Measurements from ENCODE around the gene PODN. TPM values are rescaled to one million over a fixed set of nuclear protein-coding genes. Genes with fewer than 3 reads are reported as not detected.

PODN gene
- total RNA-seq, 2 donors from 2014 or later, result 155 to 285 TPM

DNA sequence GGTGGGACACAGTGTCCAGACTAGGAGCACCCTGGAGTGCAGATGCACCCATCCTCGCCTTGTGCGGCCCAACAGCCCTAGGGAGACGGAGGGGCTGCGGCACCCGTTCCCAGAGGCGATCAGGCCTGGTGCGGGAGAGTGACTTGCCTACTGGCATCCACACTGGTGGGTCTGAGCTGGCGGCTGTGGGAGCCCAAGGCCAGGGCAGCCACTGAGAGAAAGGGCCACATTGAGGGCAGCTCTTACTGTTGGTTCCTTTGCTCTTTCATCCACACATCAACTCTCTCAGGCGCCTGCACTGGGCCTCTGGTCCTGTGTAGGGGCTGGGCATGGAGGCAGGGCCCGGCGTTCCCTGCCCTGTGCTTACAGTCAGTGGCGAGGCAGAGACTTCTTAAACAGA, 8.6 kb downstream of the PODN start:
- DNase-seq (ENCODE audit: low spot score), result peak; percentile 72
- intact Hi-C loops (cut with DNase I), result no loop called here

DNA sequence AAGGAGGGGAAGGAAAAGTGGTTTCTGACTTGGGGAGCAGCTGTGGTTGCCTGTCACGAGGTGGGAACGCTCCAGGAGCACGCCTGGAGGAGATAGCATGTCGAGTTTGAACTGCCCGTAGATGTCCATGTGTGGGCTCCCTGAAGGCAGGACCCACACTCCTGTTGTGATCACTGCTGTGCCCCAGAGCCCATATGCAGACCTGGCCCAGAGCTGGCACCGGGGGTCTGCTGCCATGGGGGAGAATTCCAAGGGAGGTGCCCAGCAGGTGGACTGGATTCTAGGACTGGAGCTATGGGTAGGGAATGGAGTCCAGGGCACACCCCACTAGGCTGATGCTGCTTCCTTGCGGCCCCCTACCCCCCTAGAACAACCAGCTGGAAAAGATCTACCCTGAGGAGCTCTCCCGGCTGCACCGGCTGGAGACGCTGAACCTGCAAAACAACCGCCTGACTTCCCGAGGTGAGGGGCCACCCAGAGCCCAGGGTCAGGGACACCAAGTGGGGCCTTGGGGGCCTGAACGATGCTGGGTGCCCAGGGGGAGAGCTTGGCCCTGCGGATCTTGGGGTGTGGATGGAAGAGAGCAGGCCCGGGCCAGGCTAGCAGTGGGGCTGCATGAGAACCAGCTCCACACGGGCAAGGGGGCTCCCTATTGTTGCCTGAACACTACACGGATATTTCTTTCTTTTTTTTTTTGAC, 9.3 kb downstream of the PODN start:
- intact Hi-C loops (cut with DNase I), result no loop called here

DNA sequence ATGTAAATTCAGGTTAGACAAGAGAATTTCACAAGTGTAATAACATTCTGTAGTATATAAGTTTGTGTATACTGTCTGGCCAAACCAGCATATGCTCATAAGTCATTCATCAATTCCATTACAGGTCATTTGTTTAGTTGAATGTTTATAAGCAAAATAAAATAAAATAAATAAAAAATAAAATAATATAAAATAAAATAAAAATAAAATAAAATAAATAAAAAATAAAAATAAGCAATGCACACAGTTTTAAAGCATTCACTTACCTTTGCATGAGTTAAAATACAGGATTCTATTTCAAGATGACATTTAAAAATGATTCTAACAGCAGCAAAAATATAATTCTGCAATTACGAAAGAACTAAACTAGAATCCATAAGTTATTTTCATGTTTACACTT, 9.9 kb downstream of the PODN start:
- no peak for DNase-seq (ENCODE audit: low spot score)
- intact Hi-C loops (cut with DNase I), result no loop called here

More for the DNA sequence above, 9.3 kb downstream of the PODN start:
- peak; percentile 78 for DNase-seq (ENCODE audit: low spot score)

DNA sequence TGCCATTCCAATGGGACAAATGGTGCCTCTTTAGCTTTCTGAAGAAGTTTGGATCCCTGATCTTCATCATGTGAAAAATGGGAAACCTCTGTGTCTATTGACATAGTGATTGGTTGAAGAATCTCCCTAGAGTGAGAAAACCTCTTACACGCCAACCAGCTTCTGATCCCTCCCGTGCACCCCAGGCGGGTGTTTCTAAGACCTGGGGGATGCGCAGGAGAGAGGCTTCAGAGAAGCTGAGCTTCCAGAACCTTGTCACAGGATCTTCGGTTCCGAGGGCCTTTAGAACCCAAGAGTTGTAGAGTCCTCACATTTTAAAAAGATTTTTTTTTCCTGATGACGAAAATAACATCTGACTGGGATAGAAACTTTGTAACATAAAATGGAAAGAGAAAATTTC, 11.3 kb downstream of the PODN start:
- intact Hi-C loops (cut with DNase I), result no loop called here
- DNase-seq (ENCODE audit: low spot score), result no peak

DNA sequence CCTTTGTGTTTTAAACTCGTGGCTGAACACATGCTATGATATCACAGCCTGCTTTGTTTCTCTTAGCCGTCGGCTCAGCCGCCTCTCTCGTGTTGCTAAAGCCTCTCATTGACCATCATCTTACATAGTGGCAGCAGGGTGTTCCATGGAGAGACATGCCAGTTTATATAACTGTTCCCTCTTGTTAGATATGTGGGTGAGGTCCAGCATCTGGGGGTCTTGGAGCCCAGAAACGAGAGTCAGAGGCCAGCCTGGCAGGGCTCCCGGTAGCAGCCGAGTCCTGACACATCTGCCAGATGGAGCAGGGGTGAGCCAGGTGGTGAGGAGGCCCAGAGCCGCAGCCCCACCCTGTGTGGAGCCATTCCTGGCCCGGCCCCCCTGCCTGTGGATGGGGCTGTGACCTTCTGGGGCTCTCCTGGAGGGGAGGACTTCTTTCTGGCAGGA, 11.9 kb downstream of the PODN start:
- intact Hi-C loops (cut with DNase I), result no loop called here
- peak; percentile 83 for DNase-seq (ENCODE audit: low spot score)

DNA sequence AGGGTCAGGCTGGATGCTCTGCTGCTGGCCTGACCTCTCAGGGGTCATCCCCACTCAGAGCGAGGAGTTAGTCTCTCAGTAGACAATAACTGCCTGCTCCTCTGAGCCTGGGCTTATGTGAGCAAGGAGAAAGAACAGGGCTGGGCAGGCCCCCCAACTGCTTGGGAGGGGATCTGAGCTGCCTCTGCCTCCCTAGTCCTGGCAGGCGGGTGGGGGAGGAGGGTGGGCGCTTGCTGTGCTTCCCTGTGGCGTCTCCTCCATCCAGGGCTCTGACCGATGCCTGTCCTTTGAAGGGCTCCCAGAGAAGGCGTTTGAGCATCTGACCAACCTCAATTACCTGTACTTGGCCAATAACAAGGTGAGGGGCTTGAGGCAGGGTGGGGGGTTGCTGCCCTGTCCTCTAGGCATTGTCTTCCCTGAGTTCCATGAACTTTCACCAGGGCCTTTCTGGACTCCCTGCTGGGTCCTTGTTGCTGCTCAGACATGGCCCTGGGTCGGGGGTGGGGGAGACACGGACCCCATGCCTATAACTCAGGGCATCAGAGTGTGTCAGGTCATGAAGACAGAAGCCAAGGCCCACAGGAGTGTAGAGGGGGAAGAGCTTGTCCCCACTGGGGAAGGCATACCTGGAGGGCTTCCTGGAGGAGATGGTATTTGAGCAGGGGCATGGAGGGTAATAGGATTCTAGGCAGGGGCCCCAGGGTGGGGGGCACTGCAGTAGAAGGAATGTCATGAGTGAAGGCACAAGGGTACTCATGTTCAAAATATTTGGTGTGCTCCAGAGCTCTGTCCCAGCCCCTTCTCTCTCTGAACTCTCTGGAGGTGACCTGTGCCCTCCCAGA, 12.5 kb downstream of the PODN start:
- intact Hi-C loops (cut with DNase I), result no loop called here
- peak; percentile 42 for DNase-seq (ENCODE audit: low spot score)

DNA sequence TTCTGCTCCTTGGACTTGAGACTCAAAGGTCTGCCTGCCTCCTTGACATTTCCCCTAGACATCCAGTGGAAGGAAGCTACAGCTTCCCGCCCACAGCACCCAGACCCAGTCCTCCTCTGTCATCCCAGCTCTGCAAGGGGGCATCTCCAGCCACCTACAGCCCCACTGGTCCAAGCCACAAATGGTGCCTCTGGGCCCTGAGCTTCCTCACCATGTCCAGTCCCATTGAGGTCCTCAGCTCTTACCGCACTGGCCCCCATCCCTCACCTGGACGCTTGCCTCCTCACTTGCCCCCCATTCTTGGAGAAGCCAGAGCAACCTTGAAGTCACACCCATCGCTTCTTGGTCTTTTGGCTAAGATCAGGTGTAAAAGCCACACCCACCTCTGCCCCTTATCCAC, 13.2 kb downstream of the PODN start:
- intact Hi-C loops (cut with DNase I), result no loop called here
- peak; percentile 54 for DNase-seq (ENCODE audit: low spot score)

DNA sequence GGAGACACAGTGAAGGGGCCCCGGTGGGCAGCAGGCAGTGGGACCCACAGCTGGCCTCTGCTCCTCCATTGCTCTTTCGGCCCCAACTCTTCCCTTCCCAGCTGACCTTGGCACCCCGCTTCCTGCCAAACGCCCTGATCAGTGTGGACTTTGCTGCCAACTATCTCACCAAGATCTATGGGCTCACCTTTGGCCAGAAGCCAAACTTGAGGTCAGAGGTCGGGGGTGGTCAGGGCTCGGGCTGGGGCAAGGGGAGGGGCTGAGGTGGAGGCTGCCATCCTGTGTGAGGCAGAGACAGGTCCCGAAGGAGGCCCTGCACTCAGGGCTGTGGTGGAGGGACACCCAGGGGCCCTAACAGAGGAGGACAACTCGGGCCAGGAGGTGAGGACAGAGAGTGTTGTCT, 13.7 kb downstream of the PODN start:
- peak; percentile 72 for DNase-seq (ENCODE audit: low spot score)
- intact Hi-C loops (cut with DNase I), result no loop called here

DNA sequence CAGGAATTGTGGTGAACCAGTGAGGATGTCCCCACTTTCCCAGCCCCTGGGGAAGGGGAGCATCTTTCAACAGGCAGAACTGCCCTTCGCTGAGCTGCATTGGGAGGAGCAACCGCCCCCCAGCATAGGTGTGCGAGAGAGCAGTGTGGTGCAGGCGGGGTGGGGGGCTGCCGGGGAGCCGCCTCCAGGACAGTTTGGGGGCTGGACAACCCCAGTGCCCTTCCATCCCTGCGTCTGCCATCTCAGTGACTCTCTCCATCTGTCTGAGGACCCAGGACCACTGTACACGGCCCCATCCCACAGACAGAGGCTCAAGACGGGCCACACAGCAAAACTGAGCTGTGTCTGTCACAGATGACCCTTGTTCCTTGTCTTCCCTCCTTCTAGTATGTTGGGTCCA, 14.2 kb downstream of the PODN start:
- intact Hi-C loops (cut with DNase I), result no loop called here
- DNase-seq (ENCODE audit: low spot score), result peak; percentile 65

DNA sequence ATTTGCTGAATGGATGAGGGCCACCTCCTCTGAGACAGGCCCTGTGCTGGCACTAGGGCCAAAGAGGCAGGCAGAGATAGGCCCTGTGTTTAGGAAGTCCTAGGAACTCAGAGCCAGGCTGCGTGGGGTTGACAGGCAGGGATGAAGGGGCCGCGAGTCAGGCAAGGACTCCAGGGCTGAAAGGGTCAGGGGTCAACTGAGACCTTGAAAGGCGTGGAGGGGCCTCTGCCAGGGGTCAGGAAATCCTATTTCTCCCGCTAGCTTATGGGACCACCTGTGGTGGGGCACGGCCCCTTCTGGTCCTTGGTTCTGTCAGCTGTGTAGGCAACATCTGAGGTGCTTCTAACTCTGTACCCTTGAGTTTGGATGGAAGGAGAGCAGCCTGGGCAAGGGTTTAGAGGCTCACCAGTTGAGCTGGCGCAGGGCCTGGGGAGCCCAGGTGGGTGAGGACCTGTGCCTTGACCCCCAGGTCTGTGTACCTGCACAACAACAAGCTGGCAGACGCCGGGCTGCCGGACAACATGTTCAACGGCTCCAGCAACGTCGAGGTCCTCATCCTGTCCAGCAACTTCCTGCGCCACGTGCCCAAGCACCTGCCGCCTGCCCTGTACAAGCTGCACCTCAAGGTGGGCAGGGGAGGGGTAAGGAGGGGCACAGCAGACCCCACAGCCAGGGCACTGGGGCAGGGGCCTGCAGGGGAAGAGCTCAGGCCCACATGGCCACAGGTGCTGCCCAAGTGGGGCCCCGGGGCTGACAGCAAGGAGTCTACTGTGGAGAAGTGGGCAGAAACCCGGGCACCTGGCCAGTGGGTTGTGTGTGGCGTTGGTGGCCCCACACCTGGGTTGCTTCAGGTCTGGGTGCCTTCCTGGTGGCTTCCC, 14.9 kb downstream of the PODN start:
- intact Hi-C loops (cut with DNase I), result no loop called here
- peak; percentile 64 for DNase-seq (ENCODE audit: low spot score)

DNA sequence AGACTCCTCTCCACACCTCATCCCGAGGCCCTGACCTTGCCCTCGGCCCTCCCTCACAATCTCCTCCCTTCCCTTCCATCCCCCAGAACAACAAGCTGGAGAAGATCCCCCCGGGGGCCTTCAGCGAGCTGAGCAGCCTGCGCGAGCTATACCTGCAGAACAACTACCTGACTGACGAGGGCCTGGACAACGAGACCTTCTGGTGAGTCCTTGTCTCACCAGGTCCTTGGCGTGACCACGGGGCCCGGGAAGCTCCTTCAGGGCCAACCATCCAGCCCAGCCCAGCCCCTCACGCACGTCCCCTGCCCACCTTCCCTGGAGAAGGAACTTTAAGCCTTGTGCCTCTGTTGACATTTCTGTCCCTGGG, 15.6 kb downstream of the PODN start:
- intact Hi-C loops (cut with DNase I), result no loop called here
- DNase-seq (ENCODE audit: low spot score), result peak; percentile 69

DNA sequence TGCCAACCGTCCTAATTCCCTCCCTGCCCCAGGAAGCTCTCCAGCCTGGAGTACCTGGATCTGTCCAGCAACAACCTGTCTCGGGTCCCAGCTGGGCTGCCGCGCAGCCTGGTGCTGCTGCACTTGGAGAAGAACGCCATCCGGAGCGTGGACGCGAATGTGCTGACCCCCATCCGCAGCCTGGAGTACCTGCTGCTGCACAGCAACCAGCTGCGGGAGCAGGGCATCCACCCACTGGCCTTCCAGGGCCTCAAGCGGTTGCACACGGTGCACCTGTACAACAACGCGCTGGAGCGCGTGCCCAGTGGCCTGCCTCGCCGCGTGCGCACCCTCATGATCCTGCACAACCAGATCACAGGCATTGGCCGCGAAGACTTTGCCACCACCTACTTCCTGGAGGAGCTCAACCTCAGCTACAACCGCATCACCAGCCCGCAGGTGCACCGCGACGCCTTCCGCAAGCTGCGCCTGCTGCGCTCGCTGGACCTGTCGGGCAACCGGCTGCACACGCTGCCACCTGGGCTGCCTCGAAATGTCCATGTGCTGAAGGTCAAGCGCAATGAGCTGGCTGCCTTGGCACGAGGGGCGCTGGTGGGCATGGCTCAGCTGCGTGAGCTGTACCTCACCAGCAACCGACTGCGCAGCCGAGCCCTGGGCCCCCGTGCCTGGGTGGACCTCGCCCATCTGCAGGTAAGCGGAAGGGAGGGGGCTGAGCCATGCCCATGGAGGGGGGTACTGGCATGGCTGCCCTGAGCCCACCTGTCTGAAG, 16.5 kb downstream of the PODN start:
- DNase-seq (ENCODE audit: low spot score), result peak; percentile 78
- intact Hi-C loops (cut with DNase I), result no loop called here

DNA sequence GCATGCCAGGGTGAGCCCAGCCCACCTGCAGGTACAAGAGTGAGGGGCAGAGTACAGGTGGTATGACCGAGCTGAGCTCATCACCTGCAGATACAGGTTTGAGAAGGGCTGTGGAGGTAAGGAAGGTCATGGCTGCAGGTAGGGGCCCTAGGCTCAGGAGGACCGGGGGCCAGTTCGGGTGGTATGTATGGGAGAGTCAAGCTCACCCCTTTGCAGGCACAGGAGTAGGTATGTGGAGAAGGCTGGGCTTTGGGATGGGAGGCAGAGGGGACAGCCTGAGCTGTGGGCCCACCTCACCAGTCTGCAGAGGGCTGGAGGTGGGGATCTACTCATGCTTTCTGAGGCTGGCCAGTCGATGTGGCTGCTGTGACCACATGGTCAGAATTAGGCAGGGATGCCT, 17.2 kb downstream of the PODN start:
- intact Hi-C loops (cut with DNase I), result no loop called here

DNA sequence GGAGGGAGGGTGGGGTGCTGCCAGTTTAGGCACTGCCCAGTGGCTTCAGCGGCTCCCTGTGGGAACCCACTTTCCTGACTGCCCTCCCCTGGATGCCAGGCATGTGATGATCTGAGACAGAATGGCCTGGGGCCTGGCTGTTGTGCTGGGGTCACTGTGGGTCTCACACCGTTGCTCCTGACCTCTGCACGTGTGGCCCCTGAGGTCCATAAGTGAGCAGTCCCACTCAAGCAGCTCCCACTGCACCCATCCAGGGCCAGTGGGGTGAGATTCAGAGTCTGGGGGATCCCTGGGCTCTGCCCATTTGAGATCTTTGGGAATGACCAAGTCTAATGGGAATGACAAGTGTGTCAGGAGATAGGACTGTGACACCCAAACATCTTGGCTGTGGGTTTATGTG, 18.0 kb downstream of the PODN start:
- DNase-seq (ENCODE audit: low spot score), result peak; percentile 61
- intact Hi-C loops (cut with DNase I), result no loop called here

More for the DNA sequence above, 17.2 kb downstream of the PODN start:
- peak; percentile 62 for DNase-seq (ENCODE audit: low spot score)

DNA sequence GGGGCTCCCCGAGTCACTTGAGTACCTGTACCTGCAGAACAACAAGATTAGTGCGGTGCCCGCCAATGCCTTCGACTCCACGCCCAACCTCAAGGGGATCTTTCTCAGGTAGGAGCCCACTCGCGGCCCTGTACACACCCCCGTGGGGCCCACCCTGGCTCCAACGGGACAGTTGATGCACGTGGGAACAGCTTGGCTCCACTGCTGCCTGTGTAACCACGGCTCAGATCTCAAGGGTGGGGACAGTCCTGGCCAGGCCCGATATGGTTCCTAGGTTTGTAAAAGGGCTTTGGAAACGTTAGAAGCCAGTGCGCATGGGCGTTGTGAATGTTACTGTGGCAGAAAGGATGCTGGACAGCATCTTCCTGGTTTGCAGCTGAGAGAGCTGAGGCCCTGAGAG, 18.8 kb downstream of the PODN start:
- peak; percentile 77 for DNase-seq (ENCODE audit: low spot score)
- intact Hi-C loops (cut with DNase I), result no loop called here

DNA sequence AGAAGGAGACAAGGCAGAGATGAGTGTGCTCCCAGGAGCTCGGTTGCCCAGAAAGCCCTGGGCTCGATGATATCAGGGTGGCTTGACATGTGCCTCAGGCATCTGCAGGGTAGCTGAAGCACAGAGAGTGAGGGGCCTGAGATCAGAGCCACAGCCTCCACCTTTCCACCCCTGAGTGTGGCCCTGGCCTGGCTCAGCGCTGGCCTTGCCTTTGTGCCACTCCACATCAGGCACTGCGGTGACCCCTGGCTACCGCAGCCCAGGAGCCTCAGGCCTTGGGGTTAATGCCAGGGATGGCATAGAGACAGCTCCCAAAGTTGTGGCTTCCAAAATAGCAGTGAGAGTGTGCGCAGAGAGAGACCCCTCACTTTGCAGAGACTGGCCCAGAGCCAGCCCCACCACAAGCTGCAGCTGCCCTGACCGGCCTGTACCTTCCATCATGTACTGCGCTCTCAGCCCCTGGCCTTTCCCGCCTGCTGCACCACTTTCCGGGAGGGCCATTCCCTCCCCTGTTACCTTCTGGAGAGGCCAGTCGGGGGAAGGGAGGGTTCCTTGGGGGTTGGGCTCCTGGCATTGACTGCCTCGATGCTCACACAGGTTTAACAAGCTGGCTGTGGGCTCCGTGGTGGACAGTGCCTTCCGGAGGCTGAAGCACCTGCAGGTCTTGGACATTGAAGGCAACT, 19.5 kb downstream of the PODN start:
- intact Hi-C loops (cut with DNase I), result no loop called here
- peak; percentile 40 for DNase-seq (ENCODE audit: low spot score)

DNA sequence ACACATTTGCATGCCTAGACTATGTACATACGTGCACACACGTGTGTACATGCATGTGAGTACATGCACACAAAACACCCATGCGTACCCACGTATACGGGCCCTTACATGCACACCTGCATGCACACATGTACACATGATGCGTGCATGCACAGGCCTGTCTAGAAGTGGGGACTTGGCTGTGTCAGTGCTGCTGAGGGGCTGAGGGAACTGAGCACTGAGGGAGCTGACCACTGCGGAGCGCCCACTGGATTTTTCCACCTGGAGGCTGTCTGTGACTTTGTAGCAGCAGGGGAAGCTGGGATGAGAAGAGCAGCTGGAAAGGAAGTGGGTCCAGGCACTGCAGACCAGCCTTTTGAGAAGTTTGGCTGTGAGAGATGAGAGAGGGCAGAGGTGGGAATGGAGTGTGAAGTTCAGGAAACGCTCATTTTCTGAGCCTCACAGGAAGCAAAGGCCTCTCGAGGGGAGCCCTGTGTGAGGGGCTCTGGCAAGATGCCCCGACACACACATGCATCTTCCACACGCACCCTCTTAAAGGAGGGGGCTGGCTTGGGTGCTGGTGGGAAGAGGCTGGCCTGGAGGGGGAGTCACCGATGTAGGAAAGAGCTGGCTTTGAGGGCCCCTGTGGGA, 20.9 kb downstream of the PODN start:
- intact Hi-C loops (cut with DNase I), result no loop called here

More for the DNA sequence above, 20.9 kb downstream of the PODN start:
- DNase-seq (ENCODE audit: low spot score), result peak; percentile 19

Data from posterior vena cava (tissue), 2 donors.